ENCODE measurements around the gene MUTYH. TPM values are rescaled to one million over a fixed set of nuclear protein-coding genes. Genes with fewer than 3 reads are reported as not detected.

Gene MUTYH
- total RNA-seq, 2 experiments from 2014 or later, result 52.6 to 70.1 TPM

DNA sequence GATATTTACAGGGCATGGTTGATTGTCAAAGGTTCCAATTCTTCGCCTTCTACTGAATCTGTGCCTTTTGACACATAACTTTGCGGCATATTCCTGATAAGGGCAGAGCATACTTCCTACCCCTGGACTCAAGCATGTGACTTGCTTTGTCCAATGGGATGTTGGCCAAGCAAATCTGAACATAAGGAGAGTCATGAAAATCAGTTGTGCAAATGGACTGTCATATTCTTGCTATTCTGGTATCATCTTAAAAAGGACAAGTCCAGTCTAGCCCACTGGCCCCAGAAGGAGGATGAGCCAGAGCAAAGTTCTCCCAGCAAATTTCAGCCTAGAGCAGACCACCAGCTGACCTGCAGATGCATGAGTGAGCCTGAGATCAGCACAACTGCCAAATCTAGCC lies 41.0 kb upstream of the MUTYH start:
- TF ChIP-seq, protein P1, sequence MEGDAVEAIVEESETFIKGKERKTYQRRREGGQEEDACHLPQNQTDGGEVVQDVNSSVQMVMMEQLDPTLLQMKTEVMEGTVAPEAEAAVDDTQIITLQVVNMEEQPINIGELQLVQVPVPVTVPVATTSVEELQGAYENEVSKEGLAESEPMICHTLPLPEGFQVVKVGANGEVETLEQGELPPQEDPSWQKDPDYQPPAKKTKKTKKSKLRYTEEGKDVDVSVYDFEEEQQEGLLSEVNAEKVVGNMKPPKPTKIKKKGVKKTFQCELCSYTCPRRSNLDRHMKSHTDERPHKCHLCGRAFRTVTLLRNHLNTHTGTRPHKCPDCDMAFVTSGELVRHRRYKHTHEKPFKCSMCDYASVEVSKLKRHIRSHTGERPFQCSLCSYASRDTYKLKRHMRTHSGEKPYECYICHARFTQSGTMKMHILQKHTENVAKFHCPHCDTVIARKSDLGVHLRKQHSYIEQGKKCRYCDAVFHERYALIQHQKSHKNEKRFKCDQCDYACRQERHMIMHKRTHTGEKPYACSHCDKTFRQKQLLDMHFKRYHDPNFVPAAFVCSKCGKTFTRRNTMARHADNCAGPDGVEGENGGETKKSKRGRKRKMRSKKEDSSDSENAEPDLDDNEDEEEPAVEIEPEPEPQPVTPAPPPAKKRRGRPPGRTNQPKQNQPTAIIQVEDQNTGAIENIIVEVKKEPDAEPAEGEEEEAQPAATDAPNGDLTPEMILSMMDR (conservative IDR thresholded peaks at IDR 0.05; ENCODE audit: low read length), result no peak
- no peaks in the 10 kb centered on the region for H3K4me1 ChIP-seq (ENCODE audit: insufficient read depth, low read length, poor library complexity, severe bottlenecking)
- H3K4me3 ChIP-seq (ENCODE audit: low read depth, low read length, poor library complexity, severe bottlenecking), result no peak overlapping the region
- BruUV-seq (replicated peaks), result no TSS peak
- H3K36me3 ChIP-seq (ENCODE audit: insufficient read depth, low read length), result no peaks in the 10 kb centered on the region
- no peak overlapping the region for H2AFZ ChIP-seq (ENCODE audit: low read length)
- no peaks in the 10 kb centered on the region for H3K9me3 ChIP-seq (ENCODE audit: low read length)
- no peak for DNase-seq (ENCODE audit: low spot score)
- H3K27ac ChIP-seq (ENCODE audit: low read depth, low read length, poor library complexity, severe bottlenecking), result no peak overlapping the region
- no peak overlapping the region for H3K4me2 ChIP-seq (ENCODE audit: low read length)
- ChIA-PET POLR2A (no interaction called here), CTCF (ENCODE audit: unreplicated experiment) (no interaction called here)
- no peaks in the 10 kb centered on the region for H3K9me2 ChIP-seq (ENCODE audit: insufficient read depth, low read length)
- no peaks in the 10 kb centered on the region for H4K20me1 ChIP-seq (ENCODE audit: insufficient read depth, low read length)
- no peaks in the 10 kb centered on the region for H3K79me2 ChIP-seq (ENCODE audit: insufficient read depth, low read depth, low read length)
- intact Hi-C loops (cut with micrococcal nuclease; ENCODE audit: unreplicated experiment), result no loop called here

DNA sequence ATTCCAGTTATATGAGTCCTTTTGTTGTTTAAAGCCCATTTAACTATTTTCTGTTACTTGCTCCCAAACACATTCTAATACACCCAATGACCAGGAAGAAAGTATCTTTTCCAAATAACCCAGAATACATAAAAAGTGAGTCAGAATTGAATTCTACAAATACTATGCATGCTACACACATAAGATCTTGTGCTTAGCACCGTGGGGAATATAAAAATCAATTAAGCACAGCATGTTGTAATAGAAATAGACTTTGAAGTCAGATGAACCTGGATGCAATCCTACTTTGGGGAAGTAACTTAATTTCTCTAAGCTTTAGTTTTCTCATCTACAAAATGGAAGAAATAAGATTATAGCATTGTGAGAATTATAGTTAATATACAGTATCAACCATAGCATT lies 40.5 kb upstream of the MUTYH start:
- POLR2A ChIA-PET, result no interaction called here

DNA sequence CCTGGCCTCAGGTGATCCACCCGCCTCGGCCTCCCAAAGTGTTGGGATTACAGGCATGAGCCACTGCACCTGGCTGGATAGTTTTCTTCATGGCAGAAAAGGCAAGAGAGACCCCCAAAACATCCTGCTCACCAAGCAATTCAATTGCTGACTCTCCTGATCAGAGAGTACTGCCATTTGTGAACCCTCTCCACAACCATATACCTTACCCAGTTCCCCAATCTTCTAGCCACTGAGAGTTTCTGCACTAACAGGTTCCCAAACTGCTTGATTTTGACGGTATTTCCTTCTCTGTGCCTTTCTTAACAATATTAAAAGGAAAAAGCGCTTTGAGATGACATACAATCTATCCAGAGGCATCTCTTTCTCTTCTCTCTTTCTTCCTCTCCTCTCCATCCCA lies 39.9 kb upstream of the MUTYH start:
- BruUV-seq (replicated peaks), result no TSS peak
- Histone ChIP-seq H3K9me3 (ENCODE audit: low read length) (no peaks in the 10 kb centered on the region), H3K36me3 (ENCODE audit: insufficient read depth, low read length) (no peaks in the 10 kb centered on the region), H3K4me2 (ENCODE audit: low read length) (no peak overlapping the region), H2AFZ (ENCODE audit: low read length) (no peak overlapping the region), H4K20me1 (ENCODE audit: insufficient read depth, low read length) (no peaks in the 10 kb centered on the region), H3K9me2 (ENCODE audit: insufficient read depth, low read length) (no peaks in the 10 kb centered on the region), H3K4me1 (ENCODE audit: insufficient read depth, low read length, poor library complexity, severe bottlenecking) (peaks cover 6% of the 10 kb centered on the region), H3K27ac (ENCODE audit: low read depth, low read length, poor library complexity, severe bottlenecking) (no peak overlapping the region), H3K79me2 (ENCODE audit: insufficient read depth, low read depth, low read length) (no peaks in the 10 kb centered on the region), H3K4me3 (ENCODE audit: low read depth, low read length, poor library complexity, severe bottlenecking) (no peak overlapping the region)
- POLR2A ChIA-PET, result no interaction called here
- intact Hi-C loops (cut with micrococcal nuclease; ENCODE audit: unreplicated experiment), result no loop called here
- CTCF ChIA-PET (ENCODE audit: unreplicated experiment), result no interaction called here
- no peak for DNase-seq (ENCODE audit: low spot score)
- TF ChIP-seq EZH2phosphoT487 (IDR thresholded peaks at IDR 0.05; ENCODE audit: borderline replicate concordance, low read depth, low read length), result no peak
- TF ChIP-seq, protein P1 (conservative IDR thresholded peaks at IDR 0.05; ENCODE audit: low read length), result no peak

More for the DNA sequence above, 40.5 kb upstream of the MUTYH start:
- Histone ChIP-seq H3K4me3 (ENCODE audit: low read depth, low read length, poor library complexity, severe bottlenecking) (no peak overlapping the region), H3K27ac (ENCODE audit: low read depth, low read length, poor library complexity, severe bottlenecking) (no peak overlapping the region), H3K36me3 (ENCODE audit: insufficient read depth, low read length) (no peaks in the 10 kb centered on the region), H2AFZ (ENCODE audit: low read length) (no peak overlapping the region), H3K4me2 (ENCODE audit: low read length) (no peak overlapping the region), H3K9me3 (ENCODE audit: low read length) (no peaks in the 10 kb centered on the region), H3K79me2 (ENCODE audit: insufficient read depth, low read depth, low read length) (no peaks in the 10 kb centered on the region), H3K9me2 (ENCODE audit: insufficient read depth, low read length) (no peaks in the 10 kb centered on the region), H3K4me1 (ENCODE audit: insufficient read depth, low read length, poor library complexity, severe bottlenecking) (peaks cover under 1% of the 10 kb centered on the region), H4K20me1 (ENCODE audit: insufficient read depth, low read length) (no peaks in the 10 kb centered on the region)
- no TSS peak for BruUV-seq (replicated peaks)
- CTCF ChIA-PET (ENCODE audit: unreplicated experiment), result no interaction called here
- DNase-seq (ENCODE audit: low spot score), result no peak
- intact Hi-C loops (cut with micrococcal nuclease; ENCODE audit: unreplicated experiment), result no loop called here
- TF ChIP-seq, protein P1 (conservative IDR thresholded peaks at IDR 0.05; ENCODE audit: low read length), result no peak
- no peak for TF ChIP-seq EZH2phosphoT487 (IDR thresholded peaks at IDR 0.05; ENCODE audit: borderline replicate concordance, low read depth, low read length)
